GM21390 (cell line): Measurements from ENCODE around the gene GPC5.

Source experiments
- ATAC-seq: cut with Tn5 transposase; IDR thresholded peaks from one replicate; pipeline ENCODE4 v1.9.1; 2021; ENCODE audit not compliant: unreplicated experiment

Gene GPC5

DNA sequence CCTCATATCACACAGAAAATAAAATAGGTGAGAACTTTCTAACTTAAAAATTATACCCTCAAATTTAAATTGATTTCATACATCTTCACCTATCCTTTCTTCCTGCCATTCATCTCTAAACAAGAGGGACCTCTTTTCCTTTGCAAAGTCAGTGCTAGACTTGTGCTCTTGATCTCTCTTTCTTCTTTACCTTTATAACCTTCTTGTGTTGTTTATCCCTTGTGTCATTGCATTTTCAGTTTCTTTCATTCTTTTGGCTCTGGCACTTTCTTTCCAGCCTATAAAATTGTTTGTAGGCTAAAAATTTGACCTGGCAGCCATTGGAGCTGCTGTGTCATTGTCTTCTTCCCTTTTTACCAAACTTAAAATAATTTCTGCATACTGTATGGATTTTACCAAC, 190.1 kb downstream of the GPC5 start:
- no peak for ATAC-seq

DNA sequence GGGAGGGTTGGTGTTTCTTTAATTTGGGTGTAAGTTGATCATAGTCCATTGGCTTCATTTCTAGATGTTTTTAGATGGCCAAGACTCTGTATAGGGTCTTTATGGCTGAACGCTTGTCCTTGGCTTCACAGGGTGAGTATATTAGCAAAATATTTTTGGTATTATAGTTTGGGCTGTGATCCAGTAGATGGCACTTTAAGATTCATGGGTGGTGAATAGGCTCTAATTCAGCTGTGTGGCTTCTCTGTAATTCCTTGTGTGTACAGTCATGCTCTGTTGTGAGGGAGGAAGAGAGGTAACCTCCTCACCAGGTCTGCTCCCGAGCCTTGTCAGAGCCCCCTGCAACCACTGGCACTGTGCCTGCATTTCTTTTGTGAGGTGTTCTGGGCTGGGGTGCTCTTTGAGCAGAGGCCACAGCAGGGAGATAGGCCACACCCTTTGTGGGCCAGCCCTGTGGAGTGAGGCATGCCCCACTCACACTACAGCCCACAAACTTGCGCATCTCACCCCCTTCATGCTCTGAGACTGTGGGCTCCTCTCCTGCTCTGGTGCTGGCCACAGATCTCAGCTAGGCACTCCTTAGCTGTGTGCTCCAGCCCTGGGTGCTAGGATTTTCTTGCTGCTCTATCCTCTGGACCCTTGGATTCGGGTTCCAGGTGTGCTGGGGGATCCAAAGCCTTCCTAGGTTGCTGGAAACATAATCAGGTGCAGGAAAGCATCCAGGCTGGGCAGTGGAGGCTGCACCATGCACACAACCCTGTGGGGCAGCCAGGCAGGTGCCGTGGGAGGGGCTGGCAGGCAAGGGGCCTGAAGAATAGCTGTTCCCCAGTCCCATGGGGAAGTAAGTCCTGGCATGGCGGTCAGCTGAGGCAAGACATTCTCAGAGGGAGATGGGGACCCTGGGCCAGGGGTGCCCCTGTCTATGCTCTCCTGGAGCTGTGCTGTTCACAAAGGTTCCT, 193.9 kb downstream of the GPC5 start:
- no peak for ATAC-seq

DNA sequence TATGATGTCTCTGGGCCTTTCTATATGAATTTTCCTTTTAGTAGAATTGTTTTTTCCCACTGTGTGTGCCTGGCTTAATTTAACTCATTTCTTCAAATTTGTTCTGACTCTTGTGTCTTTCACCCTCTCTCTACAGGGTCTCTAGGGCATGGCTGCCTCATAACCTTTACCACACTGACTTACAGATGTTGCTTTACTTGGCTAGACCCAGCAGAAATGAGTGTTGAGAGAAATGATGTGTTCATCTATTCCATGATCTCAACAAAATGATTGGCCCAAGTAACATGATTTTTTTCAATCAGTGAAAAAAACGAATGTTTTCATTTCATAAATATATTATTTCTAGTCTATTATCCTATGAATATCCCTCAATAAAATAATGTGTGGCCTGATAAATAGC, 195.0 kb downstream of the GPC5 start:
- ATAC-seq = no peak

DNA sequence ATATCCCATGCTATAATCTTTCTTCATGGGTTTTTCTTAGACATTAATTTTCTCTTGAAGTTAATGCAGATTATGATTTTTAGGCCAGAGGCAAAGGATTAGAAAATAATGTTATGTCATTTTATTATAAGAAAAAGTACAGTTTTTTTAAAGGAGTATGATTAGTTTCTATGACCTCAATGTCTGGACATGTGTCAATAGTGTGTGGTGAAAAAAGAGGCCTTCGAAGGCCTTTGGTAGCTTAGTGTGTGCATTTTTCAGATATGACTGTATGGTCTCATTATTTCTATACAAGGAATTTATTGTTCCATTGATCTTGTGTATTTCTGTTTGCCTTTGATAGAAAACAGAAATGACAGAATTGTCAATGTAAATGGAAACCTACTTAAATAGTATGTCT, 195.6 kb downstream of the GPC5 start:
- ATAC-seq = no peak

DNA sequence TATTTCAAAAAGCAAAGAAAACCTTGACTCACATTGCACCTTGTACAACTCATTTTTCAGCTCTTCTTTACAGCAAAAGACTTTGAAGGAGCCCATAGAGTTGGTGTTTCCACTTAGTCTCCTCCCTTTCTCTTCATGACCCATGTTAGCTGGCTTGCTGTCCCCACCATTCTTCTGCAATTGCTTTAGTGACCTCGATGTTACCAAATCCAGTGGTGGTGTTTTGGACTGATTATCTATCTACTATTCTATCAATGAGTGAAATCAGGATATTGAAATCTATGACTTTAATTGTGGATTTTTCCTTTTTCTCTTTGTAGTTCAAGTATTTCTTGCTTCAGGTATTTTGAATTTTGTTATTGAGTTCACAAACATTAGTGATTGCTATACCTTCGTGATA, 197.3 kb downstream of the GPC5 start:
- ATAC-seq = no peak

DNA sequence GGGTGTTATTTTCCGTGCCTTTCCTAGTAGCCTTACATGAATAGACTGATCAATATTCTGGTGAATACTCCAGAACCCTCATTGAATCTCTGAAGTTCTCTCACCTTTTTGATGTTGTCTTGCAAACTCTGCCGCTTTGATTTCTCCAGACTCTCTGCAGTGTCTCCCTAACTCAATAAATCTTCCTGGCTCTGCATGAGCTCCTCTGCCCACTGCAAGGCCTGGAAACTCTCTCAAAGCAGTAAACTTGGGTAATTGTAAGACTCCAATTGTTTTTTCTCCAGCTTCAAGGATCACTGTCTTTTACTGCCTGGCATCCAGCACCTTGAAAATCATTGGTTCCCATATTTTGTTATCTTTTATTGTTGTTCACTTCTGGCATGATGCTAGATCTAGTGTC, 198.4 kb downstream of the GPC5 start:
- no peak for ATAC-seq

- ATAC-seq = no peak
Measured at GRCh38 chr13:91598655-91599054, 200.2 kb downstream of the GPC5 start.

DNA sequence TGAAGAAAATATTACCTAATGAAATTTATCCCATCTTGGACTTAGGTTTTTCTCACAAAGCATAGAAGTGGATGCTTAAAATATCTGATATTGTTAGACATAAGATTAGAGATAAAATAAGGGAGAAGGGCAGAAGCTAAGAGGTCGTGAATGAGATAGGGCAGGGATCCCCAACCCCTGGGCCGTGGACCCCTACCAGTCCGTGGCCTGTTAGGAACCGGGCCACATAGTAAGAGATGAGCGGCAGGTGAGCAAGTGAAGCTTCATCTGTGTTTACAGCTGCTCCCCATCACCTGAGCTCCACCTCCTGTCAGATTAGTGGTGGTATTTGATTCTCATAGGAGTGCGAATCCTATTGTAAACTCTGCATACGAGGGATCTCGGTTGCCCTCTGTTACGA, 202.9 kb downstream of the GPC5 start:
- no peak for ATAC-seq

- ATAC-seq = no peak
Measured at GRCh38 chr13:91601807-91602206, 203.4 kb downstream of the GPC5 start.

DNA sequence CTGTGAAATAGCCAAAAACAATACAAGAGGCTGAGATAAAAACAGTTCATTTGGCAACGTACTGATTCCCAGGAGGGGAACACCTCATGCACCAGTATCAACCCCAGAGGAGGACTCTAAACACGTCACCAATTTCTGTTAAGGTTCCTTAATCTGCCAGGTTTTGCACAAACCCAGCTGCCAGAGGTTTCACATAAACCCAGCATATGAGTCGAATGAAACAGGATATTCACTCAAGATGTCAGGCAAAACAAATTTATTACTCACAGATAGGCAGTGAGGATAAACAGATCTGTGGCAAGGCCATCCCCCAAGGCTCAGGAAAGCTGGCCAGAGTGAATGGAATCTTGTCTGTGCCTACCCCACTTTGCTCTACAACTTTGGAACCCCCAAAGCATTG, 210.9 kb downstream of the GPC5 start:
- no peak for ATAC-seq

- ATAC-seq = no peak
Measured at GRCh38 chr13:91618315-91618714, 219.9 kb downstream of the GPC5 start.

GRCh38 chr13:91620670-91621141, 222.3 kb downstream of the GPC5 start:
- no peak for ATAC-seq

DNA sequence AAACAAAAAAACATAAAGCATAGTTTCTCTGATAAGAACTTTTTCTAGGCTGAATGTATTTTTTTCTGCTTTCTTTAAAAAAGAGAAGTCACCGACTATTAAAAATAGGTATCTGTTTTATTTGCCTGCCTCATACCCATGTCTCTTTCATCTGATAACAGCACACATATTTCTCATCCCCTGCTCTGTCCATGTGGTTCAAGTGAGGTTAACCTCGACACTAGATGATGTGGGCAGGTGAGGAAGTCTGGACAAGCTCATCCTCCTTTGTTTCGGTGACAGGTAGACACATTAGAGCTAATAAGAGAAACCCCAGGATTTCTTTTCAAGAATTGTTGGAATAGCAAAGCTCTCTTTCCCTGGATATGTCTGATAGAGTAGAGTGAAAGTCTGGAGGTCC, 222.7 kb downstream of the GPC5 start:
- ATAC-seq = no peak

DNA sequence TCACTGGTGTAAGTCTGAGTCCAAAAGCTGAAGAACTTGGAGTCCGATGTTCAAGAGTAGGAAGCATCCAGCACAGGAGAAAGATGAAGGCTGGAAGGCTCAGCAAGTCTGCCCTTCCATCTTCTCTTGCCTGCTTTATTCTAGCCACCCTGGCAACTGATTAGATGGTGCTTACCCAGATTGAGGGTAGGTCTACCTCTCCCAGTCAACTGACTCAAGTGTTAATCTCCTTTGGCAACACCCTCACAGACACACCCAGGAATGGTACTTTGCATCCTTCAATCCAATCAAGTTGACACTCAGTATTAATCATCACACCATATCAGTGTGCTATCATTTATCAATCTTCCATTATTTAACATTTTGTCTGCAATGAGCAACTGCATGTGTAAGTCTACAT, 223.5 kb downstream of the GPC5 start:
- no peak for ATAC-seq

- no peak for ATAC-seq
Measured at GRCh38 chr13:91622778-91623550, 224.5 kb downstream of the GPC5 start.

DNA sequence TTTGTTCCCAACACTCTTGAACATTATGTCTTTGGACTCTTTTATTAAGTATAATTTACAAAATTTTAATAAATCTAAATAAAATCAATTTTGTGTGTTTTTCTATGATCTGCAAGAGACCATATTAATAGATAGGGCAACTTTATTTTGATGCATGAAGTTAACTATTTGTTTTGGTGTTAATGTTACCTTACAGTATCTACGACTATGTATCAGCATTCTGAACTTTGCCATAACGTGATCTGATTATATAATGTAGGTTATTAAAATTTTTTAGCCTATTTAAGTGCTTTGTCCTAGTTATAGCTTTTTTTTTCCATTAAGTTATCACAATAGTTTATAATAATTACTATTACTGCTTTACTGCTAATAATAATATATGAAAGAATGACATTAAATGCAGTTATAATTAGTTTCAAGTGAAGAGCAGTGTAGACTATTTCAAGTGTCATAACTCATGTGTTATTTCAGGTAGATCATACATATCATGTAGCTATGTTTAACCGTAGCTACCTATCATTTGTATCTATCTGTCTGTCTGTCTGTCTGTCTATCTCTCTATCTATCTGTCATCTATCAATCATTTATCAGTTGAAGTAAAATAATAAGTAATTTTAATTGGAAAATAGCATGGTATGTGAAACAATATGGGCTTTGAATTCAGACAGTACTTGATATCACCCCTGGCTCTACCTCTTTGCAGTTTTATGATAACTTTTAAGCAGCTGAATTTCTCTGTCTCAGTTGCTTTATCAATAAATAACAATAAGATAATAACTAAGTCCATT, 229.7 kb downstream of the GPC5 start:
- no peak for ATAC-seq

DNA sequence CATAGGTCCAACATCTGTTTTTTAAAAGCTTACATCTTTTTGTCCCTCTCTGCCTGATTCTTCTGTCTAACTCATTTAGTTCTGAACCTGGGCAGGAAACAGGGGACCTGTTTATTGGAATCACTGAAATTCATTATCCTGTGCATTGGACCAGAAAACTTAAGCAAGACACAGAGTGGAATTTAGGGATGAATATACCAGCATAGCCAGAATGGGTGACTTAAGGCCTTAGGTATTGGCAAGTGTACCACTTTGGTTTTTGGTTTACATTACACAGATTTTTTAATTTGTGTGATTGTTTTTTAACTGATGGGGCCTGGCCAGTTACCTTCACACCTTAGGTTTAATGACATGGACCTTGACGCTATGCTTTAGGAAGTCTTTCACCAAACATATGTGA, 232.5 kb downstream of the GPC5 start:
- no peak for ATAC-seq

GRCh38 chr13:91632086-91632485, 233.7 kb downstream of the GPC5 start:
- ATAC-seq = no peak

DNA sequence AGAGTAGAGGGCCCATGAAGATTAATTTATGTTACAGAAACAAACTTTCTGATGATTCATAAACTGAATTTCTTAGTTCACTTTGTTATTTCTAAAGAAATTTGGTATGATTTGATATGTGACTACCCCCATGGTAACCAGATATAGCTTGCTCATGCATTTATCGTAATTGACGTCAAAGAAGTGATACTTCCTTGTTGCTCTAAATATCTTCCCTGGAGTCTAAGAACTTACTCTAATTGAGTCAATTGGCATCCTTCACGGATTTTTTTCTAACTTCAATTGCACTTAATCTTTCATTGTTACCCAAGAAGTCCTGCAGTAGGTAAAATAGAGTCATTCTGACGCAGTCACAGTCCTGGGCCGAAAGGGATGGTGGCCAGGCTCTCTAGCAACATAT, 240.9 kb downstream of the GPC5 start:
- ATAC-seq = no peak

- no peak for ATAC-seq
Measured at GRCh38 chr13:91643394-91643793, 245.0 kb downstream of the GPC5 start.

DNA sequence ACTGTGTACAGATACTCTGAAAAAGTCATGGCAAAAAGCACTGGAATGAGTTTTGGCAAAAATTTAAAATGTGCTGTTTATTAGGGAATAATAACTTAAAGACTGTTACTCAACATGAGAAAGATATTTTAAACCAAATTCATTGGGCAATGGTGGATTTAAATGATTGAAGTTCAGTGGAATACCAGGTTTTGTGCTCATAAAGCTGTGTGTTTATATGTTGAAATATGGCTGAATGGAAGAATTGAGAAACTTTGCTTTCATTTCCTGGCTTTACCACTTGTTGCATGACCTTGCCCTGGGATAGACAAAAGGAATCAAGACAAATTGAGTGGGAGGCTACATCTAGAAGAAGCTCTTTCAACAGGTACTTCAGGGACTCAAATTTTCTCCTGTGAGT, 246.4 kb downstream of the GPC5 start:
- ATAC-seq = no peak
